ENCODE data around the gene ZGPAT. TPM values are rescaled to one million over a fixed set of nuclear protein-coding genes. Genes with fewer than 3 reads are reported as not detected.

The ZGPAT gene
- total and polyA plus RNA-seq, 9 of the 15 experiments (the other 6 are each of a cell fraction or from before 2014, with no cell fraction given) = 0.14 to 26.6 (median 7.4) TPM

GRCh38 chr20:63681609-63682142 is 26.2 kb upstream of the ZGPAT start:
- no peaks in the 10 kb centered on the region for H4K20me1 ChIP-seq (replicated peaks; ENCODE audit: control insufficient read depth, insufficient read depth, low read length)
- no peaks in the 10 kb centered on the region for H3K9me1 ChIP-seq (ENCODE audit: control insufficient read depth, insufficient read depth, low read length)
- POLR2A ChIA-PET = interaction anchor here (0.7 to 2.1 kb wide), 4 partner anchors 10 to 54 kb away, joined by 3 to 7 read pairs (median 5); partner anchors contain the start of gene RTEL1
- H3K36me3 ChIP-seq (ENCODE audit: control insufficient read depth, insufficient read depth, low read length) = peaks cover 64% of the 10 kb centered on the region; the same call in 2 of the 3 replicates
- no peaks in the 10 kb centered on the region for H3K9me3 ChIP-seq (replicated peaks; ENCODE audit: control insufficient read depth, insufficient read depth, low read depth, low read length)
- H2AFZ ChIP-seq (ENCODE audit: low read depth, low read length) = no peak overlapping the region
- H3K4me3 ChIP-seq = no peak overlapping the region
- no TSS peak for BruUV-seq (replicated peaks)
- H3K27me3 ChIP-seq (ENCODE audit: control insufficient read depth in 2 of 2, insufficient read depth in 2 of 2, low read length in 2 of 2) = no peaks in the 10 kb centered on the region
- H3K79me2 ChIP-seq (ENCODE audit: control insufficient read depth, insufficient read depth, low read length) = no peaks in the 10 kb centered on the region
- H3K9ac ChIP-seq (ENCODE audit: insufficient read depth in 1 of 2, low read depth in 2 of 2, low read length in 2 of 2) = peak overlapping the region in 1 of 2 experiments; percentile 53; a peak in 1 of 4 replicates
- no peak overlapping the region for H3K4me2 ChIP-seq (ENCODE audit: insufficient read depth, low read length)
- ATAC-seq (no peak), FAIRE-seq (no peak), DNase-seq (ENCODE audit: extremely low read depth in 1 of 4, low spot score in 3 of 4) (no peak)
- in situ Hi-C loops (cut with MboI) (no loop called here), intact Hi-C loops (cut with micrococcal nuclease) (no loop called here)
- H3K4me1 ChIP-seq (replicated peaks in 1 of 2; ENCODE audit: control insufficient read depth in 2 of 2, insufficient read depth in 2 of 2, low read length in 2 of 2) = peaks cover 4 to 47% of the 10 kb centered on the region in 2 experiments
- TF ChIP-seq POLR2A (conservative IDR thresholded peaks at IDR 0.05) (peak; percentile 40; the same call in 1 of the 2 replicates), RBFOX2 (IDR thresholded peaks at IDR 0.05; ENCODE audit: low read depth, low read length) (peak; percentile 32; the same call in 1 of the 2 replicates), ARID1B (IDR thresholded peaks at IDR 0.05) (no peak), PRDM10 (IDR thresholded peaks at IDR 0.05; ENCODE audit: partially characterized antibody) (no peak), ZNF175 (CRISPR knock-in tag; IDR thresholded peaks at IDR 0.05; ENCODE audit: low read depth) (no peak), FOS (IDR thresholded peaks at IDR 0.05; ENCODE audit: extremely low read depth, insufficient read length) (no peak), POLR2G (IDR thresholded peaks at IDR 0.05; ENCODE audit: low read depth, low read length) (peak; percentile 58; the same call in 1 of the 2 replicates), SFPQ (IDR thresholded peaks at IDR 0.05; ENCODE audit: low read depth, low read length) (no peak)
- TF ChIP-seq, protein P1, sequence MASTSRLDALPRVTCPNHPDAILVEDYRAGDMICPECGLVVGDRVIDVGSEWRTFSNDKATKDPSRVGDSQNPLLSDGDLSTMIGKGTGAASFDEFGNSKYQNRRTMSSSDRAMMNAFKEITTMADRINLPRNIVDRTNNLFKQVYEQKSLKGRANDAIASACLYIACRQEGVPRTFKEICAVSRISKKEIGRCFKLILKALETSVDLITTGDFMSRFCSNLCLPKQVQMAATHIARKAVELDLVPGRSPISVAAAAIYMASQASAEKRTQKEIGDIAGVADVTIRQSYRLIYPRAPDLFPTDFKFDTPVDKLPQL (IDR thresholded peaks at IDR 0.05; ENCODE audit: extremely low read depth, insufficient read length) = no peak
- TF ChIP-seq, protein P2, sequence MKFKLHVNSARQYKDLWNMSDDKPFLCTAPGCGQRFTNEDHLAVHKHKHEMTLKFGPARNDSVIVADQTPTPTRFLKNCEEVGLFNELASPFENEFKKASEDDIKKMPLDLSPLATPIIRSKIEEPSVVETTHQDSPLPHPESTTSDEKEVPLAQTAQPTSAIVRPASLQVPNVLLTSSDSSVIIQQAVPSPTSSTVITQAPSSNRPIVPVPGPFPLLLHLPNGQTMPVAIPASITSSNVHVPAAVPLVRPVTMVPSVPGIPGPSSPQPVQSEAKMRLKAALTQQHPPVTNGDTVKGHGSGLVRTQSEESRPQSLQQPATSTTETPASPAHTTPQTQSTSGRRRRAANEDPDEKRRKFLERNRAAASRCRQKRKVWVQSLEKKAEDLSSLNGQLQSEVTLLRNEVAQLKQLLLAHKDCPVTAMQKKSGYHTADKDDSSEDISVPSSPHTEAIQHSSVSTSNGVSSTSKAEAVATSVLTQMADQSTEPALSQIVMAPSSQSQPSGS (CRISPR knock-in tag; IDR thresholded peaks at IDR 0.05) = no peak
- 86% methylated on average over 9 of the region's 13 CpGs for WGBS (ENCODE audit: insufficient coverage, low coverage, missing lambda C conversion rate)
- CTCF ChIA-PET (ENCODE audit: low intra/inter-chr PET ratio) = no interaction called here
- no peak overlapping the region for H3K27ac ChIP-seq (ENCODE audit: extremely low read depth, low read depth, low read length)
